GM08714 (cell line): Measurements from ENCODE around the gene SEC23B.
"Not testable (repeated sequence)": the region's sequence is repeated elsewhere in the genome, so short reads cannot be mapped to it uniquely, and the experiment has no call there.

Source experiments
- H3K4me3 ChIP-seq: fragments of 200-500 bp; sonication (Bioruptor generic); 2 replicates; pipeline ENCODE4 v1.5.1; 2014; ENCODE audit warnings: mild to moderate bottlenecking, low read length, inconsistent platforms
- ZNF274 ChIP-seq: IDR thresholded peaks from 2 replicates; pipeline ENCODE4 v1.6.1; 2012; ENCODE audit warnings: mild to moderate bottlenecking, low read depth, low read length

SEC23B gene

GRCh38 chr20:18507218-18508191 is at the start of gene SEC23B:
Gene SEC23B, plus strand, starts transcription at chr20:18507940. Its CDS starts 2,896 bp downstream, at chr20:18510836.
- no peak for TF ChIP-seq ZNF274
- H3K4me3 ChIP-seq, result peak within 1 kb of the TSS; percentile 87

- no peak for TF ChIP-seq ZNF274
- peak overlapping the region; percentile 35; the same call in 1 of the 2 replicates for H3K4me3 ChIP-seq
Measured at GRCh38 chr20:18465536-18466200, 42.1 kb upstream of the SEC23B start.

GRCh38 chr20:18466574-18466893 is 41.2 kb upstream of the SEC23B start:
- no peak for TF ChIP-seq ZNF274
- H3K4me3 ChIP-seq, result peak overlapping the region; percentile 95

DNA sequence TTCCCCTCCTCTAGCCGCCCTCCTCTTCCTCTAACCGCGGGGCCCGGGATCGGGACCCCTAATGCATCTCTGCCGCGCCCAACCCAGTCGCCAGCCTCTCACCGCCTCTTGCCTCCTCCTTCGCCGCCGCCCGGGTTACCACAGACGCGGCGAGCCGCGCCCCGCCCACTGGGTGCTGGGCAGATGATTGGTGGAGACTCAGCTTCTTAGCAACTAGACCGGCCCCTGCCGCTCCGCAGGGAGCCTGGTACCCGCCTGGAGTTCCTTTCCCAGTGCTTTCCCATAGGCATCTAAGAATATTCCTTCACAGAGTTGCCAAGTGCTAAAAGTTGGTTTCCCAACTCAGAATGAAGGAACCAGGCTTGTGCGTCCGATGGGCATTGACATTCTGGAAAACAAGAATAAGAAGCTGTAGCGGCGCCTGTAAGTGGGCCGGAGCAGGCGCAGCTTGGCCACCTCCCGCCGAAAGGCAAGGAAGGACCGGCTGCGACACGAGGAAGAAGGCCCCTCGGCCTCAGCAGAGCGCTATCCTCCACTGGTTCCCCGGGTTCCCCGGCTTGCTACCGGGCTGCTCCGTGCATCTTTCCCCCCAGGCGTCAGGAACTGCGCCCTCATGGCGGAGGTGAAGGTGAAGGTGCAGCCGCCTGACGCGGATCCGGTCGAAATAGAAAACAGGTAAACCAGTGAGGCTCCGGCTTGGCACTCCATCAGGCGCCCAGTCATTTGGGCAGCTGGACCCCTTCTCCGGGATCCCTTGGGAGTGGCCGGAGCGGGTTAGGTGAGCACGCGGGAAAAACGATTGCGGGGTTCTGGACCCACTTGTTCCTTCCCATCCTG is 40.6 kb upstream of the SEC23B start, which contains the start of the genes DZANK1 and POLR3F:
Gene DZANK1, minus strand, starts transcription at position 137 of the 837 bp plus-strand sequence. CDS start 1,672 bp downstream, outside the sequence.
Gene POLR3F, plus strand, starts transcription at position 497 of the 837 bp plus-strand sequence. Its CDS starts 117 bp downstream, at position 614.
- TF ChIP-seq ZNF274, result no peak
- H3K4me3 ChIP-seq, result peak within 1 kb of the TSS; percentile 95

GRCh38 chr20:18477218-18477617 is 30.5 kb upstream of the SEC23B start:
- no peak for TF ChIP-seq ZNF274
- H3K4me3 ChIP-seq, result no peak overlapping the region

- no peak for TF ChIP-seq ZNF274
- H3K4me3 ChIP-seq, result no peak overlapping the region
Measured at GRCh38 chr20:18477821-18478220, 29.9 kb upstream of the SEC23B start.

- TF ChIP-seq ZNF274, result no peak
- H3K4me3 ChIP-seq, result no peak overlapping the region
Measured at GRCh38 chr20:18481596-18481995, 26.1 kb upstream of the SEC23B start.

DNA sequence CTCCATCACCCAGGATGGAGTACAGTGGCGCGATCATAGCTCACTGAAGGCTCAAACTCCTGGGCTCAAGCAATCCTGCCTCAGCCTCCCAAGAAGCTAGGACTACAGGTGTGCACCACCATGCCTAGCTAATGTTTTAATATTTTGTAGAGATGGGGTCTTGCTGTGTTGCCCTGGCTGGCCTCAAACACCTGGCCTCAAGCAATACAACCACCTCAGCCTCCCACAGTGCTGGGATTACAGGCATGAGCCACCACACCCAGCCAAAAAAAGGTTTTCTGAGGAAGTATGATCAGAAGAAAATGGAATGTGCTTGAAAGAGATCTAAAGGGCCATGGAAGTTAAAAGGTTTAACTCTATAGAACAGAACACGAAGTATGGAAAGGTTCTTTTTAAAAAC is 19.4 kb upstream of the SEC23B start:
- no peak overlapping the region for H3K4me3 ChIP-seq
- TF ChIP-seq ZNF274, result no peak

DNA sequence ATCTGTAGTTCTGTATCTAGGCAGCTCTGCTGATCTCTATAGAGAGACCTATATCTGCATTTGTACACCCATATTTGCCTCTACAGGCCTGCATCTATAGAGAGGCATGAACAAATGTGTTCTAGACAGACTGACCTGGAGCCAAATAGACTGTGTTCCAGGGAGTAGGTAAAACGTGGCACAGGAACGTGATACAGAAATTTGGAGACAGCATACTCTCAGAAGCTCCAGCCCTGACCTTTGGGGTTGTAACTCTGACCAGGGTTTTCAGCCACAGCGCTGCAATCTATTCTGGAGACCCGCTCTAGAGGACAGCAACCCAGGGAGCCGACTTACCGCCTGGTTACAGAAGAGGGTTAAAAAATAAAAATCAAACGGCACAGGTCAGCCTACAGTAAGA is 11.7 kb upstream of the SEC23B start:
- H3K4me3 ChIP-seq, result peak overlapping the region; percentile 69
- TF ChIP-seq ZNF274, result no peak

GRCh38 chr20:18496740-18497592 is 10.8 kb upstream of the SEC23B start, which contains the start of gene RBBP9:
Gene RBBP9, minus strand, starts transcription at chr20:18497225. Its CDS starts 58 bp downstream, at chr20:18497167.
- peak within 1 kb of the TSS; percentile 69 for H3K4me3 ChIP-seq
- TF ChIP-seq ZNF274, result no peak

DNA sequence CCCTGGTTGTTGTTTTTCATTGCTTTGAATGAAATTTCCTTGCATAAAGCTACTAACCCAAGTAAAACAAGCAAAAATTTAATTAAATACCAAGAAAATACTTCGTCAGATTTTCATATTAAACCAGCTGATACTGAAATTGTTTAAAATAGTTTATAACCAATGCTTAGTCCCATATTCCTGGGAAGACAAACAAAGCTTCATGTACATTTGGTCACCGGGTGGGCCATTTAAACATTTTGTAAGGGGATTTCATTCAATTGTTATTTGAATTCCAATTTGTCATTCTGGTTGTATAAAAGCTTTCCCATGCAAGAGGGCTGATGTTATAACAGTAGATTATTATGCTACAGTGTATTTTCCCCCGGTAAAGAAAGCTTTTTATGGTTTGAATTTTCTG is 10.1 kb upstream of the SEC23B start:
- no peak overlapping the region for H3K4me3 ChIP-seq
- TF ChIP-seq ZNF274, result no peak

- not testable (repeated sequence) for H3K4me3 ChIP-seq
Measured at GRCh38 chr20:18501672-18502071, 6.1 kb upstream of the SEC23B start.

- no peak overlapping the region for H3K4me3 ChIP-seq
- TF ChIP-seq ZNF274, result no peak
Measured at GRCh38 chr20:18504479-18505060, 3.2 kb upstream of the SEC23B start.
